RPMI8226 (cell line): Measurements from ENCODE around the gene ZNF385C.

Experiments used
- DNase-seq: peaks from one replicate; pipeline ENCODE4 v3.0.0-alpha.2; 2015

The ZNF385C gene

DNA sequence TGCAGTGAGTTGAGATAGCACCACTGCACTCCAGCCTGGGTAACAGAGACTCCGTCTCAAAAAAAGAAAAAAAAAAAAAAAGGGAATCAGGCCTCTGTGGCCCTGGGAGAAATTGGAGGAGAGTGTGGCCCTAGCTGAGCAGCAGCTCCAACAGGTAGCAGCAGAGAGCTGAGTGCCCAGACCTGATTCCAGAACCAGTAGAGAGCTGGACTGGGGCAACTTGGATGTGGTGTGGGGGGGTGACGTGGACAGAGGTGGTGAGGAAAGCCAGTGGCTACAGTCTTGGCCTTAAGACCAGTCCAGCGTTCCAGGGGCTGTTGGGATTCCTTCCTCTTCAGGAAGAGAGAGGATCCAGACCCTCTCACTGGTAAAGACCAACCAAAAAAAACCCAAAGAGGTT, 26.0 kb upstream of the ZNF385C start:
- DNase-seq: no peak

DNA sequence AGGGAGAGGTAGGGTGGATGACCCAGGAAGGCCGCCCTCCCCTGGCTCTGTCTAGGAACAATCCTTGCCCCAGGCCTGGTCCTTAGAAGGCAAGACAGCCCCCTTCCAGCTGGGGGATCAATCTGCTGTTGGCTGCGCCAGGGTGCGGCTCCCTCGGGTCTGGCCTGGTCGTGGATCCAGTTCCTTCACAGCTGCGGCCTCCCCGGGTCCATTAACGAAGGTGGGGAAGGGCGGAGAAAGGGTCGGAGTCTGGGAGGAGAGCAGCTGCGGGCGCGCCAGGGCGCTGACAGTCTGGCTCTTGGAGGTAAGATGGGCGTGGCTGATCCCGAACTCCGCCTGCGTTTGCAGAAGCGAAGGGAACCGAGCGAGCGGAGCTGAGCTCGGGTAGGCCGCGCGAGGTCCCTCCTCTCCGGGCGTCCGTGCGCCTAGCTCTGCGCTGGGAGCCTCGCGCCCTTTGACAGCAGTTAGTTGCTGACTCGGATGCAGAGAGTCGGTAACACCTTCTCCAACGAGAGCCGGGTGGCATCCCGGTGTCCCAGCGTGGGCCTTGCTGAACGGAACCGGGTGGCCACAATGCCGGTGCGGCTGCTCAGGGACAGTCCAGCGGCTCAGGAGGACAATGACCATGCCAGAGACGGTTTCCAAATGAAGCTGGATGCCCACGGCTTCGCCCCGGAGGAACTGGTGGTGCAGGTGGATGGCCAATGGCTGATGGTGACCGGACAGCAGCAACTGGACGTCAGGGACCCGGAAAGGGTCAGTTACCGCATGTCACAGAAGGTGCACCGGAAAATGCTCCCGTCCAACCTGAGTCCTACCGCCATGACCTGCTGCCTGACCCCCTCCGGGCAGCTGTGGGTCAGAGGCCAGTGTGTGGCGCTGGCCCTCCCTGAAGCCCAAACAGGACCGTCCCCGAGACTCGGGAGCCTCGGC, 24.4 kb upstream of the ZNF385C start, which contains the start of gene HSPB9:
TSS of gene HSPB9 (plus strand) at position 434 of the 933 bp plus-strand sequence. CDS start at position 481, 47 bp downstream.
- DNase-seq: no peak

DNA sequence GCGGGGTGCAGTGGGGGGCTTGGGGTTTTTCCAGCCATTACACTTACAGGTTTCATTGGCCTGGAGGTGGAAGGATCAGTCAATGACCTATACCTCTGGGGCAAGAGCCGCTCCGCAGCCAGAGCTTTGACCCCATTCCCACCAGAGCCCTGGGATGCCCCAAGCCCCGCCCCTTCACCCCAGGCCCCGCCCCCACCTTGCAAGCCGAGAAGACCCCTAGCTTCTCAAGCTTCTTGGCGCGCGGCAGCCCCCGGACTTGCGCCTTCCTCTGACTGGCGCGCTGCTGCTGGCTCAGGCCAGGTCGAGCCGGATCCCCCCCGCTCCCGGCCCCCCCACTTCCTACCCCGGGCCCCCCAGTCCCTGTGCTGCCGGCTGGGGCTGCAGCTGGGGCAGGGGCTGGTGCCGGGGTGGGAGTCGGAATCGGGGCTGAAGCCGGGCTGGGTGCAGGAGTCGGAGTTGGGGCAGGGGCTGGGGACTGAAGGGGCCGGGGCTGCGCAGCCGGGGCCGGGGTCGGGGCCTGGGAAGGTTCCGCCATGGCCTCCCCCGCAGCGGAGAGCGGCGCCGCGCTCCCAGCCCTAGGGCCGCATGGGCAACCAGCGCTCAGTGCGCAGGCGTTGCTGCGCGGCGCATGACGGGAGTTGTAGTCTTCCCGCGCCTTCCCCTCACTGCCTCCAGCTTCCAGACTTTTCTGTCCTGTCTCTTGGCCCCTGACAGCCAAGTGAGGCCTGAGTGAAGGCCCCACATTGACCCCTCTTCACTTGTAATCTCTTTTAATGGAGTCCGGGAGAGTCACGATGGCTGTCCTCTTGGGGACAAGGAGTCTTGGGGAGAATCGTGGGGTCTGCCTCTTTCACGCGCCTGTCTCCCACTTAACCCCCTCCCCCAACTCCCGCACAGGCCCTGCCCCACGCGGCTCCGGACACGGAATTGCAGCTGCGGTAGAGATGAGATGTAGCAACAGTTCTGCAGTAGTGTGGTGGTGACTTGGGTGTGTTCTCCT, 22.8 kb upstream of the ZNF385C start, which contains the start of gene KAT2A:
TSS of gene KAT2A (minus strand) at position 598 of the 1,000 bp plus-strand sequence. CDS start at position 535, 63 bp downstream.
- DNase-seq: peak; percentile 91

DNA sequence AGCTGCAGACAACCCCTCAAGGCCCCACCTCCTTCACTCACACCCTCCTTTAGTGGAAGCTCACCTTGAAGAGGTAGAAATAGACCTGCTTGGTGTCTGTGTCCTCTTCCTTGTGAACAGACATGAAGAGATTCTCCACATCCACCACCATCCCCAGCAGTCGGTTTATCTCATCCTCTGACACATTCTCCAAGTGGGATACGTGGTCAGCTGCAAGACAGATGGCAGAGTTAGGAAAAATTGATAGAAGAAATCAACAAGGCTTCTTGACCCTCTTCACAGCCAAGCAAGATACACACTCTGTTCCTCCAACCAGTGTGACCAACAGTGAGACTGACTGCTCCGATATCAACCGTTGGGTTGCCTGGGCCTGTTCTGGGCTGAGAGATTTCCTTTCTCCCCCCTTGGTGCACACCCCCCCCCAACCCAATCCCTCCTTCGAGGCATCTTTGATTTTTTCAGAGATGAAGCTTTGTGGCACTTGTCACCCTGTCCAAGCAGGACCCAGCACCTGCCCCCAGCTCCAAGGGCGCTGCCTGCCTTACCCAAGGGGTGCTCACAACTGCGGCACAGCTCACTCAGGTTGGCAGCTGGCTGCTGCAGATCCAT, 22.0 kb upstream of the ZNF385C start:
- peak; percentile 14 for DNase-seq

DNA sequence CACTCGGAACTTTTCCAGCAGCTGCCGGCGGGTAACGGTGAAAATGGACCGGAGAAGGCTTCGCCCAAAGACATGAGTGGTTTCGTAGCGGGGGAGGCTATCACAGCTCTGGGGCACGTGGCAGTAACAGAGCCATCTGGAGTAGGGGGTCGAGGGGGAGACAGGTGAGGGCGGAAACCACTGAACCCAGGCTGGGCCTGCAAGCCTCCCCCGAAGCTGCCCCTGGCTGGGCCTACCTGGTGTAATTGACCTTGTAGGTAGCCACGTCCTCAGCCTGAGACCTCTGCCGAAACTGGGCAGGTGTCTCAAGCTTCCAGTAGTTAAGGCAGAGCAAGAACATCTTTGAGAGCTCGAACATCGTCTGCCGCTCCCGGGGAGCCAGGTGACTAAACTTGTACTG, 21.0 kb upstream of the ZNF385C start:
- DNase-seq: no peak

DNA sequence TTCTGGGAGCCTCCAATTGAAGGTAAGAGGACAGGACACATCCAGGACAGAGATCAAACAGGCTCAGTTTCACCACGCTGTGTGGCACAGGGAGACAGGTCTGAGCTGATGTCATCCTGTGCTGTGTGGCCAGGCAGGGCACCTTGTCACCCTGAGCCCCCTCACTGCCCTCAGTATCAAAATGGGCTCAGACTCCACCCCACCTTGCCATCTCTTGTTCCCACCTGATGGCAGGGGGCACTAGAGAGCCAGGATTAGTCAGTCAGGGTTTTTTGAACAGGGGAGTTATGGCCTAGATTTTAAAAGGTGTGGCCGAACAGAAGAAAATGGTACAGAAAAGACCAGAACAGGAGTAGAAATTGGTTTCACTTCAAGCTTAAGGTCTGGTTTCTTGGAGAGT, 20.3 kb upstream of the ZNF385C start:
- DNase-seq: peak; percentile 58

DNA sequence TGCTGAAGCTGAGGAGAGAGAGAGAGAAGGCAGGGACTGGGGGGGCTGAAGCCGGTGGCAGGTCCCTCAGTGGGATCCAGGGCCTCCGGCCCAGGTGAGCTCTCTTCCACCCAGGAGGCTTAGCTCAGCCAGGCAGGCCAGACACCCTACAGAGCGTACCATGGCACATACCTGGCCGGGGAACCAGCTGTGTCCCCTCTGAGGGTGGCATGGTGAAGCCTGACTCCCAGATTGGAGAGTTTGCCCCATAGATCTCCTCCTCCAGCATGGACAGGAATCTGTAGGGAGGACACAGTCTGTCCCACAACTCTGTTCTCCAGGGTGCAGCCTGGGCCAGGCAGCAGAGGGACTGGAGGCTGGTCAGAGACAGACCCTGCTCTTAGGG, 19.8 kb upstream of the ZNF385C start:
- DNase-seq: no peak

DNA sequence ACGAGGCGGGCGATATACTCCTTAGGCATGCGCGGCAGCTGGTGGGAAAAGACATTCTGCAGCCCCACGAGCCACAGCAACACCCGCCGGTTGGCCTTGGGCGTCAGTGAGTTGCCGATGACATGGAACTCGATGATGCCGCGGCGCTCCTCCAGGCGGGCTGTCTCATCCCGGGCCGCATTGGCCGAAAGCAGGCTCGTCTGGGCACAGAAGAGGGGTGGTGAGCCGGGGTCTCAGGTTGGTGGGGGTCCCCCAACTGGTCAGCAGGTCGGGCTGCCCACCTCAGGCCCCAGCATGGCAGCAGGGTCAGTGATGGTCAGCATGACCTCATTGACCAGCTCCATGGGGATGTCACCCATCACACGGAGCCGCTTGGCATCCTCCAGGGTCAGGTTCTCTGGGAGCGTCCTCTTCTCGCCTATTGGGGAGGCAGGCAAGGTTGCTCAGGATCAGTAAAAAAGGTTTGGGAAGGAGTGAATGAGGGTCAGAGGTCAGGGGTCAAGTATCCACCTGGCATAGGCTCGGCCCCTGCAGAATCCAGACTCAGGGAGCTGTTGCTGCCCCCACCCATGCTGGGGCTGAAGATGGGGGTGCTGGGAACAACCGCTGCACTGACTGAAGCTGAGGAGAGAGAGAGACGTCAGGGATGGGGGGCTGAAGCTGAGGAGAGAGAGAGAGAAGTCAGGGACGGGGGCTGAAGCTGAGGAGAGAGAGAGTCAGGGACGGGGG, 19.3 kb upstream of the ZNF385C start:
- DNase-seq: no peak

DNA sequence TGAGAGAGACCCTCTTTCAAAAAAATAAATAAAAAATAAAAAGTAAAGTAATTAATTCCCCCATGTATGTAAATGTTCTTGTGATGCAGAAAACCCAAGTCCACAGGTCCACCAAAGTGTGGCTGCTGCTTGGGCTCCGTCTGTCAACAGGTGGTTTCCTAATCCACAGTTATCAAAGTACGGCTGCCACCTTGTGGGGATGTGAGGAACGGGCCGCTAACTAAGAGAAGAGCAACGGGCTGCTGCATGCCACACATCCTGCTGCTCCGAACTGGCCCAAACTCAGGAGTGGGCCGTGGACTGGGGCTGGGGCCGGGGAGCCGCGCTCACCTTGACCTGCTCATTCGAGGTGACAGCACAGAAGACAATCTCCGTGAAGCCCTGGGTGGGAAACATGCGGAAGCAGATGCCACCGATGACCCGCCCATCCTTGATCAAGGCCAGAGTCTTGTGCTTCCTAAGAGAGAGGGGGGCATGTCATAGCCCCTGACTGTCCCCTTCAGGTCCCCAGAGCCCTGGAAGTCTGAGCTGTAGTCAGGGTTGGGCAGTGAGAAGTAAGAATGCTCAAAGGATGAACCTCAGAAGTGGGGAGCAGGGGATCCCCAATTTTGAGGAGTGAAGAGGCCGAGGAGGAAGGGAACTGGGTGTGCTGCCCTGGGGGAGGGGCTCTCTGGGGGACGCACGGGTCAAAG, 18.6 kb upstream of the ZNF385C start:
- peak; percentile 87 for DNase-seq

DNA sequence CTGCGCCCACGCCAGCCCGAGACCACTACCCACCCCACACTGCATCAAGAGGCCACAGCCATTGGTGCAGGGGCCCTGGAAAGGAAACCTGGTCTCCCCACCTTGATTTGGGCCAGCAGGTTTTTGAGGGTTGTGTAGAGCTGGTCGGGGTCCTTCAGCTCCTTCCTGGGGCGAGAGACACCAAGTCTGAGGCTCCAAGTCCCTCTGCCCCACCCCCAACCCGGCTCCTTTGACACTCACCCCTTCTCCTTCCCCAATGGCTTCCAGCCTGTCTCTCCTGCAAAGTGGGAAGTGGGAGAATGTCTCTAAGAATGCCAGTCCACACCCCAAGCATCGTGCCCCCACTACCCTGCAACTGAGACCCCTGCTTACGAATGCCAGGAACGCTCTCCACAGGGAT, 15.8 kb upstream of the ZNF385C start:
- no peak for DNase-seq

DNA sequence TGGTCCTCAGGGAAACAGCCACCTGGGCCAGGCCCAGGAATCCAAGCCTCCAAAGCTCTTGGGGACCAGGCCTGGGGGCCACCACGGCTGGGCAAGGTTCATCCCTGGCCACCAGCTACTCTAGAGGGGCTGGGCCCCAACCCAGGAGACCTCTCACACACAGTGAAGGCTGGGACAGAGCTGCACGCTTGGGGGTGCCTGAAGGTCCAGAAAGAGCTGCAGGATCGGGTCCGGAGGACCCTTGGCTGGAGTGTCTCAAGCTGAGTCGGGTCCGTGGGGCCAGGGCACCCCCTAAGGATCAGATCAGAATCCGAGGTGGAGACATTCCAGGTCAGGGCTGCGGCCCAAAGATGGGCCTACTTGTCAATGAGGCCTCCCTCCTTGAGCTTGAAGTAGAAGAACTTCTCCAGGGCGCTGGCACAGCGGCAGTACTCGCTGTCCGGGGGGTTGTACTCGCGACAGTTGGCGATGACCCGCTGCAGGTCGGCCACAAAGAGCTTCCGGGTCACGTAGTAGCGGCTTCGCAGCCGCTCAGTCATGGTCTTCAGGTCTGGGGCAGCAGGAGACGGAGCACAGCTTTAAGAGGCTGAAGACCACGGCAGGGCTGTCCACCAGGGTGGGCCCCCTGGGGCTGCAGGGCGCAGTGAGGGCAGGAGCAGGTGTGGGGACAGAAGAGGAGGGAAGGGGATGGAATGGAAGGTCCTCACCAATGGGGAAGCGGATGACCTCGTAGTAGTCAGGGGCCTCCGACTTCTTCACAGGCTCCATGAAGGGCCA, 15.2 kb upstream of the ZNF385C start:
- DNase-seq: no peak

DNA sequence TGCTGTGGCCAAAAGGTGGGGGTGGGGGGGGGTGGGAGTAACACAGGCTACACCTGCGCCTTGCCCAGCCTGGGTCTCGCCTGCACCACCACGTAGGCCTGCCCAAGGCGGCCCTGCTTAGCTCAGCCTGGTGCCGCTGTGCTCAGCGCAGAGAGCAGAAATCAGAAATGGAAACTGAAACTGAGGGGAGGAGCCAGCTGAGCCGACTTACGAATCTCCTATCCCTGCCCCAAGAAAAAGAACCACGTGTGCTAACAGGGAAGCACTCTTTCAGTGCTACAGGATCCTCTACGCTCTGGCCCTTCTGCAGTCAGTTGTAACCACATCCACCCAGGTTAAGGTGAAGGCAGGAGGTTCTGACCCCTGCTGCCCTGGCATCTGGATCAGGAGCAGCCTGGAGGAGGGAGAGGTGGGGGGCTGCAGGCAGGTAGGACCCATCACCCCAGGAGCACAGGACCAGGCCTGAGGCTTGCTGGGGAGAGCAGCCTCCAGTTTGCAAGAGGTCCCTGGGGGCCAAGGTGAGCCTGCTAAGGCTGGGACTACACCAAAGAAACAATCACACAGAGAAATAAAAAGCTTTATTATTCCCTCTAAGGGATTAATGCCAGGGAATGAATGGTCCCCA, 14.4 kb upstream of the ZNF385C start, which contains the start of gene DHX58:
TSS of gene DHX58 (minus strand) at position 163 of the 625 bp plus-strand sequence. CDS start 822 bp downstream, outside the sequence.
- DNase-seq: peak; percentile 95

DNA sequence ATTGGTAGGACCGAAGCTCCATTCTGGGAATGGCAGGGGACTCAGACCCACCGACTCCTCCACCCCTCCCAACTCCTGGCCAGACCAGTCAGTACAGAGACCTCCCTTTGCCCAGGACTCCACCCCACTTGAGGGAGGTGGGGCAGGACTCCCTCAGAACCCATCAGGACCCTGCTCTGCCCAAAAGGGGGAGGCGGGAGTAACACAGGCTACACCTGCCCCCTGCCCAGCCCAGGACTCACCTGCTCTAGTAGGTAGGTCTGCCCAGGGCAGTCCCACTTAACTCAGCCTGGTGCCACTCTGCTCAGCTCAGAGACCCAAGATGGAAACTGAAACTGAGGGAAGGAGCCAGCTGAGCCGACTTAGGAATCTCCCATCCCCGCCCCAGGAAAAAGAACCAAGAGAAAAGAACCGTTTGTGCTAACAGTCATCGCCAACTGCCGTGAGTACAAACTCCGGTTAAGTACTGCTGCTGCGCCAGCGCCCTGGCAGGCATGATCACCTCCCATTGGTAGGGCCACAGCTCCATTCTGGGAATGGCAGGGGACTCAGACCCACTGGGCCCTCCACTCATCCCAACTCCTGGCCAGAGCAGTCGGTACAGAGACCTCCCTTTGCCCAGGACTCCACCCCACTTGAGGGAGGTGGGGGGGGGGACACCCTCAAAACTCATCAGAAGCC, 13.7 kb upstream of the ZNF385C start:
- peak; percentile 33 for DNase-seq

DNA sequence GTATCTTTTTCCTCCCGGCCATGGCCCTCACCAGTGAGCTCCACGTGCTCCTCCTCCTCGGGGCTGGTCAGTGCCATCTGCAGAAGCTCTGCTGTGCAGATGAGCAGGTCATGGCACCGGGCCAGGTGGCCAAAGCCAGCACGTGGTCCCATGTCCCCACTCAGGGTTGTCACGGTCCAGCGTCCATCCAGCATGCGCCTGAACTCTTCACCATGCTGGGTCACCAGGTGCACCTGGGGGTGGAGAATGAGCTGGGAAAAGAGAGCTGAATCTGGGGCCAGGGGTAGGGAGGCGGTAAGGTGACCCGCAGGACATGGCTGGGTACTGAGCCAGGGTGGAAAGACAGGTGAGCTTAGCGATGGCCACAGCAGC, 13.0 kb upstream of the ZNF385C start:
- DNase-seq: no peak

DNA sequence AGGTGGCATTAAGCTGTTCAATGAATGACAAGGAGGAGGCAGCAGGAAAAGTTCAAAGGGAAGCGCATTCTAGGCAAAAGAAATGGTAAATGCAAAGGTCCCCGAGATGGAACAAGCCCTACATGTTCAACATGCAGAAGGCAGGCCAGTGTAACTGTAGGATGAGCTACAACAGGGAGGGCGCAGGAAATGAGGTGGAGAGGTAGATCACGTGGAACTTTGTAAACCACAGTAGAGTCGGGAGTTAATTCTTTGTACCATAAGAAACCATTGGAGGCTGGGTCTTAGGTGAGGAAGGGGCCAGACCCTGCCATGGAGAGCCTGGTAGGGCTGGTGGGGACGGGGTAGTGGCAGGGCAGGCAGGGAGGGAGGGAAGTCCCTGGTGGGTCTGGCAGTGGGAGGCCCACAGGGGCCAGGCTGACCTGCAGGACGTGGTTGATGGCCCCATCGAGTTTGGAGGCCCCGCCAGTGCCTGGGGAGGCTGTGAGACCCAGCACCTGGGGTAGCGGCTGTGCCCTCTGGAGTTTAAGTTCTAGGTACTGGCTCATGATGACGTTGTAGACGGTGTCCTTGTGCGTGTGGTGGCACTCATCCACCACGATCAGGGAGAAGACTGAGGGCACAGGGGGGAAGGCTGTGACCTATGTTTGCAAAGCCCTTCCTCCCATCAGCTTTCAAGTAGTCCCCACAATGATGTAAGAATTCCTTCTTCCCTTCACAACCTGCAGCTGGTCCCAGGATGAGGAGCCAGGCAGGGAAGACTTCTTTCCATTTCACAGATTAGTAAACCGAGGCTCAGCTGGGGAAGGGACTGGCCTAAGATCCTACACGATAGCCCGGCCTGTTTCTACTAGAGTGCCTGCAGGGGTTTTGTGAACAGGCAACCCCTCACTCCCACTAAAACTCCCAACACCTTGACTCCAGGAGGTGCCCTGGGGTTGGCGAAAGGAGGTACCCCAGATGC, 12.3 kb upstream of the ZNF385C start:
- DNase-seq: no peak

DNA sequence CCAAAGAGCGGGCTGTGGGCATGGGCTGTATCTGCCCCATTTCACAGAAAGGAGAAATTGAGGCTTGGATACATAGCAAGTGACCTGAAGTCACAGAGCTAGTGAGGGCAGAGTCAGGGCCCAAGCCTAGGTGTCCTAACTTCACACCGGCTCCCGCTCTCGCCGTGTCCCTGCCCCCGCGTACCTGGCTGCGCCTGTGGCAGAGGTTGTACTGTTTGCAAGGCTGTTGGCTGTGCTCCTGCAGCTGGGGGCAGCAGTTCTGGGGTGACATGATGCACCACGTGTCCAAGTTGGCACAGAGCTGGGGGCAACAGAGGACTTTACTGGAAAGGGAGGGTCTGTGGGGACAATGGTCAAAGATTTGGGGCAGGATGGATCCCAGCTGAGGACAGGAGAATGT, 10.8 kb upstream of the ZNF385C start:
- no peak for DNase-seq

DNA sequence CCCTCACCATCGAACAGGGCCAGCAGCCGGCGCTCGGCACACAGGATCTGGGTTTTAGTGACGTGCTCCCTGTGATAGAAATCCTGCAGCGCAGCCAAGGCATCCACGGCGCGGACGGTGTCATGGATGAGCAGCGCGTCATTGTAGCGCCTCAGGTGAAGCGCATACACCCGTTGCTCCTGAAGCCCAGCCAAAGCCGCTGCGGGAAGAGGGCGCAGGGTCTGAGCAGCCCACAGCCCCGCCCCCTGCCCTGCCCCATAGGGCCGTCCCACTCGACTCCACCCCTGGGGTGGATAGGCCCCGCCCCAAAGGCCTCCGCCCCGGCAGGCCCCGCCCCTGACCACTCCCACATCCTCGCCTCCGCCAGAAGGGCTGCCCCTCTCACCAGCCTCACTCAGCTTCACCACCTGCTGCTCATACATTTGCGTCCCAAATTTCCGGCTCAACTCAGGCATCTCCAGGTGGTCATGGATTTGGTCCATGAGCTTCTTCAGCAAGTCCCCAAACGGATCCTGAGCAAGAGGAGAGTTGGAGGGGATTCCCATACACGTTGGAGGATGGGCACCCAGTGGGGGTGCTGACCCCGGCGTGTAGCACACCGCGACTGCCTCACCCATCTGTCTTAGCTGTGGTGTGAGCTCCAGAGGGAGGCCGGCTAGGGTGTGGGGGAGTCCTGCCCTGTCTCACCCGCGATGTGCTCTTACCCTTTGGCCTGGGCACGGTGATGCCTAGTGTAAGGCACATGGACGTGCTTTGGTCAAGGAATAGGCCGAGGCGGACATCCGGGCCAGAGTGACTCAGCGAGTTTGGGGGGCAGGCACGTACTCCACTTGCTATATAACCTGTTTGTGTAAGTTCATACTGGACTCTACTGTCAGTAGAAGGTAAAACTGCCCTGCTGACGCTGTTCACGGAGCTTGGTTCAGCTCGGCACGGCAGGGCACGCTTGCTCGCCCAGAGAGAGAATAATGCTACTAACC, 9.6 kb upstream of the ZNF385C start:
- DNase-seq: peak; percentile 96
